CD4-positive, alpha-beta T cell treated with Interferon gamma for 1 hour (primary cell): Measurements from ENCODE around the gene PNLIPRP2.

Experiments
- DNase-seq: peaks from one replicate; pipeline ENCODE4 v3.0.0-alpha.2; 2020

The PNLIPRP2 gene

DNA sequence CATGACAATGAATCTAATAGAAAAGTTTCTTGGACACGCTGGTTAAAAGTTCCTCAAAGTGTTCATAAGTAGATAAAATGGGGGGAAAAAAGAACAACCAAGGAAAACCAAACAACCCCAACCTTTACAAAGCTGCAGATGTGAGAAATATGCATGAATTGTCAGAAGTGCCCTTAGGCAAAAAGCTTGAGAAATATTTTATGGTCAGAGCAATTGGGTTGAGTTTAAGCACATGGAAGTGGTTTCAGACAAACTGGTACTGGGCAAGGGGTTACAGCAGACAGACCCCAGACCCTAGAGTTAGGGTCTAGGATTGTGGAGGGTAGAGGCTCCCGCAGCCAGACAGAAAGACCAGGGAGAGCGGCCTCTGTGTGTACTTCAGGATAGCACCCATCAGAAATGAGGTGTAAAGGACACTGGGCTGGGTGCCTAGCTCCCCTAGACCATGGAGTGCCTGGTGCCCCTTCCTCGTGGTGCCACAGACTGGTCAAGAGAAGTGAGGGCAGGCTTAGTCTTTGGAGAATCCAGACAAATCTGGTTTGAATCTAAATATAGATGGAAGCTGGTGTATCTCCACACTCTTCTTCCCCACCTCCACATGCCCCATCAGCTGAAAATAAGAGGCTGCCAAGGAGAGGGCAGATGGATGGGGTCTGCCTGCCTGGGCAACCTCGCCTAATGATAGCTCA is 37.3 kb downstream of the PNLIPRP2 start:
- DNase-seq: no peak

DNA sequence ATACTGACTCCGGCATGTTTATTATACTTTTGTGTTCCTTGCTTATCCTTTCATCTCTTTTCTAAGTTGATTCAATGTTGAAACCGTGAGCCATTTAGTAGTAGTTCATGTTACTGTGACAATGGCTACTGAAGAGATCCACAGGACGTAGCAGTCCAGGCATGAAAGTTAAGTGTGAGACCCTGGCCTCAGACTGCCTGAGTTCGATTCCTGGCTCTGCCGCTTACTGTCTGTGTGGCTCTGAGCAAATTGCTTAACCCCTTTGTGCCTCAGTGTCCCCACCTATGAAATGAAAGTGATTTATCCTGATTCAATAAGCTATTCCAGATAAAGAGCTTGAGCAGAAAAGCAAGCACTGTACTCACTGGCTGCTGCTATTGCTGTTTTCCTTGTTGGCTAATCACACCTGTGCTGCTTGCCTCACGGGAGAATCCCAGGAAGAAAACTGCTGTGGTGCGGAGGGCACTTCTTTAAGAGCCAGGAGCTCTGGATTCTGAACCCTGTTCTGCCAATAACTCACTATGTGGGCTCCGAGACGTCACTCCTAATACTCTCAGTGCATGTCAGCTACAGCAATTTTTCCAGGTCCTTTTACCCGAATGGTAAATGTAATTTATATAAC is 38.4 kb downstream of the PNLIPRP2 start:
- DNase-seq: no peak

GRCh38 chr10:116660860-116661259 is 40.1 kb downstream of the PNLIPRP2 start:
- no peak for DNase-seq

- DNase-seq: no peak
These were observed 42.6 kb downstream of the PNLIPRP2 start for GRCh38 chr10:116663342-116663741.

DNA sequence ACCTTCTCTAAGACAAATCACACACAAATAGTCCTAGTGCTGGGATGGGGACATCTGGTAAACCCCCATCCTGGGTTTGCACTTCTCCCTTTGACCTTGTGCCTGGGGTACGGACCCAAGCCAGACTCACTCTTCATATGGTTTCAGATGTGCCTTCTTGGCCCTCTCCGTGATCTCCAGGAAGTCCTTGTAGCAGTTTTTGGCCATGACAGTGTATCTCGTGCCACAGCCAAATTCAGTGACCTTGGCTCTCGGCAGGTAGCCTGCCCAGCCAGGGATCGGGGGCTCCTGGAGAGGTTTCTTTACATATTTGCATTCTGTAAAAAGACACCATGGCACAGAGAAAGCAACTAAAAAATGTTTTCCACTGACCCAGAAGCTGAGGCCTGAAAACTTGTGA is 43.9 kb downstream of the PNLIPRP2 start:
- DNase-seq: no peak

GRCh38 chr10:116665541-116666125 is 44.9 kb downstream of the PNLIPRP2 start:
- DNase-seq: no peak

GRCh38 chr10:116667484-116667883 is 46.7 kb downstream of the PNLIPRP2 start:
- no peak for DNase-seq

DNA sequence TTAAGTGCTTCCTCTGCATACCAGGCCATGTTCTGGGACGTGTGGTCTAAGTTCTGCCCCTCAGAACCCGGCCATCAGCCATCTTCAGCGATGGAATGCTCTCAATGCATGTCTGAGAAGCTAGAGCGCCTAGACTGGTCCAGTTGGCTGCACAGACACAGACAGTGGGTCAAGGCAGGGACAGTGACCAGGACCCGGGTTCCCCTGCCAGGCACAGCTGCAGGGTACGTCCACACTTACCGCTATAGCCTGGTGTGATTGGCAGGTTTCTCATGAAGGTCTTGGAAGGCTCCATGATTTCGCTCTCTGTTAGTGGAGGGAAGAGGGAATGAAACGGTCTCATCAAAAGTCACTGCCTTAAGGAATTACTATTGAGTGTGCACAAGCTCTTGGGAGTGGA is 47.3 kb downstream of the PNLIPRP2 start:
- DNase-seq: no peak

- DNase-seq: no peak
These were observed 47.7 kb downstream of the PNLIPRP2 start for GRCh38 chr10:116668446-116668845.

DNA sequence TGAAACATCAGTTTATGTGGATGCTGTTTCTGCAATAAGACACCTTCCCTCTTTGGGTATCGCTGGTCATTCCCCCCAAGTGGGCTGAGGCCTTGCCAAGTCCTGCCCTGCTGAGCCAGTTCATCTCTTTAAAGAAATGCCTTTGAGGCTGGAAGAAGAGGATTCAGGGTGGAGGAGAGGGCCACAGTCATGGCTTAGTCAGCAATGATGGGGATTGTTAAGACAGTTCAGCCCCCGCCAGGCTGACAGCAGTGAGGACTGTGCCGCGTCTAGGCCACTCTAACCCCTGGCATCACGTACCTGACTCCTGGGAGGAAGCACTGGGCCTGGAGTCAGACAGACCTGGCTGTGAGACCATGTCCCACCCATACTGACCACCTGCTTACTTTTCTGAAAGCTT is 48.3 kb downstream of the PNLIPRP2 start:
- DNase-seq: no peak

- DNase-seq: no peak
These were observed 49.3 kb downstream of the PNLIPRP2 start for GRCh38 chr10:116669832-116670644.

DNA sequence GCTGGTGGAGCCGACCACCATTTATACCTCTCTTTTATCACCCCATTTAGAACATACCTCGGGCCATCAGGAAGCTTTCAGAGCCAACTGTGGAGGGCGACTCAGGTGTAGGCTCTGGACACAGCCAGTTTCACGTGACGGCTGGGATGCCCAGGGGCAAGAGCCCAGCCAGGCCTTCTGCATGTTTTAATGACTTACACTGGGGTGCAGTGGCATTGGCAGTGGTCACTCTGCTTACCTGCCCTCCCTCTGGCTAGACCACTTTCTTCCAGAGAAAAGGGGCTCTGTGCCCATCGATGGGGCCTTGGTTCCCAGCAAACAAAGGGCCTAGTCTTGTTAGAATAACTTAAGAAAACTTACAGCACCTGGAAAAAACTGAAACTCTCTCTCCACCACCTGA is 50.0 kb downstream of the PNLIPRP2 start:
- DNase-seq: no peak

GRCh38 chr10:116671274-116671926 is 50.6 kb downstream of the PNLIPRP2 start:
- no peak for DNase-seq

DNA sequence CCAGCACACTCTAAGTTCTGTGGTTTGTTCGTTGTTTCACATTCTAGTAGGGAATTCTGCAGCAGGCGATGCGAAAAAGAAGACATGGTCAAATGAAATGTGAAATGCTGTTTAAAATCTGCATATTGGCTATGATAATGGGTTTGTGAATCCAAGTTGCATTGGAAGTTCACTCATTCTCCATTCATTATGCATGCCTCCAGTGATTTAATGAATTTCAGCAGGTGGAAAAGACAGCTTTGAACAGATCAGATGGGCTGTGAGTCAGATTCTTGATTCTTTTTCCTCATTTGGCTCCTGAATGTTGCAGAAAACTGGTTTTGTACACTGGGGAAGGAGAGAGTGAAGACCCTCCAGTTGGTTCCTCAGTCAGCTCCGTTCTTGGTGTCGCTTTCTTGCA is 52.1 kb downstream of the PNLIPRP2 start:
- DNase-seq: no peak

DNA sequence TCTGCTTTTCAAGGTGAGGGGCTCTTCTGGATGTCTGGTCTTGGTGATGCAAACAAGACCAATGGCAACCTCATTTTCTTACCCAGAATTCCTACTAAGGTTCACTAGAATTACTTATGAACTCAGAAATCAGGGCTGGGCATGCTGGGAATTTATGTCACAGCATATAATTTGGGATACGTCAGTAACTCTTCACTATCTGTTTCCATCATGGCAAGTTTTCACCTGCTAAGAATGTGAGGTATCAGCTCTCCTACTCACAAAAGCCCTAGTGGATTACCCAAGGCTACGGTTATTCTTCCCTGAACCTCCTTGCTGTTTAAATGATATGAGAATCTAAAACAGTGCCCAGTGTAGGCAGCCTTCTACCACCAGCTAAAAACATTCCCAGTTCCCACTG is 53.1 kb downstream of the PNLIPRP2 start:
- DNase-seq: no peak

DNA sequence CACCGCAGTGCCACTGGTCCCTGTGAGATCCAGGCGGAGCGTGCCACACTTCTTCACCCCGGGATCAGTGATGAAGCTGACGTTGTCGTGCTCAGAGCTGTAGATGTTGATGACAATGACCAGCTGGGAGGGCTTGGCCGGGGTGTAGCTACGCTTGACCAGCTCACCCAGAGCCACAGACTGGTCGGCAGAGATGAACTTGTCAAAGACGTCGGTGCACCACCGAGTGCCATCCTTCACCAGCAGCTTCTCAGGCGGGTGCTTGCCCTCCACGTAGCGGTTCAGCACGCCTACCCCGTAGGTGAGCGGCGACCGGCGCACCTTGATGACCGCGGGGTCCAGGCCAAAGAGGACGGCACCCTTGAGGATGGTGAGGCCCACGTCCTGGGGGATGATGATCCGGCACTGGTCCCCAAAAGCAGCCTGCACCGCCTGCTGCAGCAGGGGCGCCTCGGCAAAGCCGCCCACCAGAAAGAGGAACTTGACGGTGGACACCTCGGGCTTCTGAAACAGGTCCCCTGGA is 54.2 kb downstream of the PNLIPRP2 start:
- no peak for DNase-seq

GRCh38 chr10:116676118-116676517 is 55.4 kb downstream of the PNLIPRP2 start:
- no peak for DNase-seq

GRCh38 chr10:116676633-116677032 is 55.9 kb downstream of the PNLIPRP2 start:
- no peak for DNase-seq

DNA sequence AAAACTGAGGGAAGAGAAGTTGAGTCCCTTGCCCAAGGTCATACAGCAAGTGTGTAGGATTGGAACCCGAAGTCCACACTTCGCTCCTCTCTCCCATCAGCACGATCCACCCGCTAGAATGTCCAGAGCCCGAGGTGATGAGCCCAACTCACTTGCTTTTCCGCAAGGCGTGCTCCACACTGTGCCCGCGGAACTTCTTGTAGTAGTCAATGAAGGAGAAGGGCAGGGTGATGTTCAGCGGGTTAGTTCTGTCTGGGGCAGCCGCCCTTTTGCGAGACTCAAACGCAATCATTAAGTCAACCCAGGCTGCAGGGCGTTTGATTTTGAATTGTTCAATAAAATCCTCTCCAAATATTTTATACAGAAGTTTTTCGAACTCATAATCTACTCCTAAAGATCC is 58.6 kb downstream of the PNLIPRP2 start:
- no peak for DNase-seq

DNA sequence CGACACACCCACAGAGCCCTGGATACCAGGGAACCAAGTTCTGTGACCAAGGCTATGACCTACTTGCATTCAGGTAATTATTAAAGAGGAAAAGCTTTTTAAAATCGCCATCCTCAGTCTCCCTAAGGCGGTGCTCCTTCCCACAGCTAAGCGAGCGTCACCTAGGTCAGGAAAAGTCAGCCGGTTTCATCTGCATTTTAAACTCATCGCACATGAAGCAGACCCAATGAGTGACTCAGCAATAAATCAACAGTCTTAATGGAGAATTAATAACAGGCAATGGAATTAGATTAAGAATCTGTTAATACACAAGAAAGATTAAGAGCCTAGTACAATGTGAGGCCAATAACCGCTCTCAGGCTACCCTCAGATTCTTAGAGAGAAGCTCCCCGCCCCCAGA is 62.4 kb downstream of the PNLIPRP2 start:
- no peak for DNase-seq

GRCh38 chr10:116683821-116684220 is 63.1 kb downstream of the PNLIPRP2 start:
- DNase-seq: no peak

DNA sequence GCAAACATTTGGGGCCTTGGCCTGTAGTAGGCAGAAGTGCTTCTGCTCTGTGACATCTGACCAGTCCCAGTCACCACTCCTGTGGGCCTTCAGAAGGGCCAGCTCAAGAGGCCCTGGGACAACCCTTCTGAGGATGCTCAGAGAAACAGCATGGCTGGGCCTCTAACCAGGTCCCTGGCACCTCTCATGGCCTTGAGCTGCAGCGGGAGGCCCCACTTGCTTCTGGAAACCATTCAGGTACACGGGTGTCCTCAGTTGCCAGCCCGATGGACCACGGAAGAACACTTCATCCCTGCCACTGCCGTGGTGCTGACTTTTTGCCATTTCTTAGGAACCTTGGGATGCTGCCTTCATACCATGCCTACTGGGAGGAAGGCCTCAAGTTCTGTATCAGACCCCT is 64.0 kb downstream of the PNLIPRP2 start:
- DNase-seq: no peak

DNA sequence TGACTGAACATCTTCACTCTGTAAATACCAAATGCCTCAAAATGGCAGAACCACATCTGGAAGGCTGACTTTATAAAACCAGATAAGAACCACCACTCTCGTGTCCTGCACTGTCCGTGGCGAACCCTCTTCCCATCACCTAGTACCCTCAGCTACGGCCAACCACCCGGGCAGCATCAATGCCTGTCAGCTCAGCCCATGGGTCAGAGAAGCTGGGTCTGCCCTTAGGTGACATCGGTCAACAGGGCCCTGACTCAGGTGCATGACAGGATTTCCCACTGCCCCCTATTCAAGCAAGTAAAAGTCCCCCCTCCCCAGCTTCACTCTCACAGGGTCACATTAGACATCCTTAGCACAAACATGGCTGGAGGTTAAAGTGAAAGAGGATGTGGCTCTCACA is 65.1 kb downstream of the PNLIPRP2 start:
- DNase-seq: no peak
